K562 (cell line): ENCODE results near the gene PGAP2. TPM values are rescaled to one million over a fixed set of nuclear protein-coding genes. Genes with fewer than 3 reads are reported as not detected.

Experiments
- KAT8 ChIP-seq: fragments of 450-650 bp; IDR thresholded peaks from 2 replicates; pipeline ENCODE4 v1.6.1; 2016; ENCODE audit warnings: low read depth, mild to moderate bottlenecking
- SOX6 ChIP-seq: fragments of 450-650 bp; IDR thresholded peaks from 2 replicates; pipeline ENCODE4 v1.6.1; 2014; ENCODE audit warnings: mild to moderate bottlenecking
- STAG1 ChIP-seq: sonication (generic); formaldehyde crosslinking; IDR thresholded peaks from 2 replicates; pipeline ENCODE4 v1.5.0; 2020; ENCODE audit warnings: missing genetic modification reagents, borderline replicate concordance
- ZC3H8 ChIP-seq: fragments of 450-650 bp; IDR thresholded peaks from 2 replicates; pipeline ENCODE4 v1.6.1; 2017
- ZNF785 ChIP-seq: fragments of 250-450 bp; sonication (Bioruptor Pico); IDR thresholded peaks from 2 replicates; pipeline ENCODE4 v1.4.0; 2020; ENCODE audit warnings: mild to moderate bottlenecking
- polyA plus RNA-seq, 8 experiments: library from polyadenylated mRNA; depleted of rRNA in 4 of 8; stranded (reverse) in 5 of 8; unstranded in 3 of 8; fragments of >200 nt; fragmentation: Nextera tagmentation in 2 of 8; fragmentation: Illumina TruSeq in 1 of 8; extraction: Ambion mirVana in 2 of 8; extraction: Trizol in 1 of 8; gene quantifications; 2 replicates each; pipeline versions ENCODE4 v1.2.1 to v1.2.3, GENCODE V29; 2011 to 2014; ENCODE audit warnings: inconsistent platforms in 1 of 8, missing spikeins in 1 of 8
- total RNA-seq, 7 experiments: library from RNA; depleted of rRNA in 6 of 7; stranded (reverse); fragments of >200 nt in 6 of 7; fragmentation: Illumina TruSeq in 2 of 7; extraction: Trizol in 2 of 7; gene quantifications; 2 replicates each; pipeline versions ENCODE4 v1.2.1 to v1.2.3, GENCODE V29; 2011 to 2021; ENCODE audit warnings: low replicate concordance in 1 of 7
- TF ChIP-seq, protein P1 (sequence below), 2 experiments: fragments of 450-650 bp; formaldehyde crosslinking in 1 of 2; IDR thresholded peaks; 2 replicates each; pipeline versions ENCODE4 v1.4.0 to v1.6.1; 2014 to 2020; ENCODE audit warnings: mild to moderate bottlenecking in 2 of 2, borderline replicate concordance in 1 of 2, low read depth in 1 of 2
- TF ChIP-seq, protein P2 (sequence below): fragments of 450-650 bp; formaldehyde crosslinking; IDR thresholded peaks from 2 replicates; pipeline ENCODE4 v1.4.0; 2020; ENCODE audit warnings: mild to moderate bottlenecking, moderate library complexity
- TF ChIP-seq, protein P3 (sequence below): sonication (generic); formaldehyde crosslinking; IDR thresholded peaks from 2 replicates; pipeline ENCODE4 v1.8.1; 2022; ENCODE audit warnings: missing genetic modification reagents
- TF ChIP-seq, protein P4 (sequence below): fragments of 200-800 bp; sonication (Bioruptor generic); IDR thresholded peaks from 2 replicates; pipeline ENCODE4 v1.6.1; 2016; ENCODE audit warnings: missing genetic modification characterization, missing compliant biosample characterization

The PGAP2 gene
- total and polyA plus RNA-seq, 9 of the 15 experiments (the other 6 are each of a cell fraction or from before 2014, with no cell fraction given): 17.9 to 47.2 (median 33.7) TPM

DNA sequence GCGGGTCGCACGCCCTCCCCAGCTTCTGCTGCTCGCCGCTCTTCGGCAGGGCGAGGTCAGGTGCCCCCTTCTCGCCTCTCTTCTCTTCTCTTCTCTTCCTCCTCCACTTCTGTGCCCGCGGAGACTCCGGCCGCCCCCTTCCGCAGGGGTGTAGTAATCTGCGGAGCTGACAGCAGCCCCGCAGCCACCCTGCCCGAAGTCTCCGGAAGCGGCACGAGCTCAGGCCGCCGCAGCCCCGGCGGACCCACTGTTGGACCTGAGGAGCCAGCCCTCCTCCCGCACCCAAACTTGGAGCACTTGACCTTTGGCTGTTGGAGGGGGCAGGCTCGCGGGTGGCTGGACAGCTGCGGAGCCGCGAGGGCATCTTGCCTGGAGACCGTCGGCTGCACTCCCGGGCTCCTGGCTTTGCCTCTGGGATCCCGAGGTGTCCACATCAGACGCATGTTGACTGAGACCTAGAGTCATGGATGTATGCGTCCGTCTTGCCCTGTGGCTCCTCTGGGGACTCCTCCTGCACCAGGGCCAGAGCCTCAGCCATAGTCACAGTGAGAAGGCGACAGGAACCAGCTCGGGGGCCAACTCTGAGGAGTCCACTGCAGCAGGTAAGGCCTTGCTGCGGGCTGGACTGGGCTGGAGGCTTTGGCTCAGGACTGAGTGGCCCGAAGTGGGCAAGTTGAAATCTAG lies 47.6 kb downstream of the PGAP2 start (continued):
- TF ChIP-seq, protein P1, sequence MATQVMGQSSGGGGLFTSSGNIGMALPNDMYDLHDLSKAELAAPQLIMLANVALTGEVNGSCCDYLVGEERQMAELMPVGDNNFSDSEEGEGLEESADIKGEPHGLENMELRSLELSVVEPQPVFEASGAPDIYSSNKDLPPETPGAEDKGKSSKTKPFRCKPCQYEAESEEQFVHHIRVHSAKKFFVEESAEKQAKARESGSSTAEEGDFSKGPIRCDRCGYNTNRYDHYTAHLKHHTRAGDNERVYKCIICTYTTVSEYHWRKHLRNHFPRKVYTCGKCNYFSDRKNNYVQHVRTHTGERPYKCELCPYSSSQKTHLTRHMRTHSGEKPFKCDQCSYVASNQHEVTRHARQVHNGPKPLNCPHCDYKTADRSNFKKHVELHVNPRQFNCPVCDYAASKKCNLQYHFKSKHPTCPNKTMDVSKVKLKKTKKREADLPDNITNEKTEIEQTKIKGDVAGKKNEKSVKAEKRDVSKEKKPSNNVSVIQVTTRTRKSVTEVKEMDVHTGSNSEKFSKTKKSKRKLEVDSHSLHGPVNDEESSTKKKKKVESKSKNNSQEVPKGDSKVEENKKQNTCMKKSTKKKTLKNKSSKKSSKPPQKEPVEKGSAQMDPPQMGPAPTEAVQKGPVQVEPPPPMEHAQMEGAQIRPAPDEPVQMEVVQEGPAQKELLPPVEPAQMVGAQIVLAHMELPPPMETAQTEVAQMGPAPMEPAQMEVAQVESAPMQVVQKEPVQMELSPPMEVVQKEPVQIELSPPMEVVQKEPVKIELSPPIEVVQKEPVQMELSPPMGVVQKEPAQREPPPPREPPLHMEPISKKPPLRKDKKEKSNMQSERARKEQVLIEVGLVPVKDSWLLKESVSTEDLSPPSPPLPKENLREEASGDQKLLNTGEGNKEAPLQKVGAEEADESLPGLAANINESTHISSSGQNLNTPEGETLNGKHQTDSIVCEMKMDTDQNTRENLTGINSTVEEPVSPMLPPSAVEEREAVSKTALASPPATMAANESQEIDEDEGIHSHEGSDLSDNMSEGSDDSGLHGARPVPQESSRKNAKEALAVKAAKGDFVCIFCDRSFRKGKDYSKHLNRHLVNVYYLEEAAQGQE (IDR thresholded peaks at IDR 0.05; ENCODE audit: borderline replicate concordance): 0 out of 2 replicates have a peak, but pooled peaks have one; percentile 2
- TF ChIP-seq, protein P1 (CRISPR knock-in tag; IDR thresholded peaks at IDR 0.05; ENCODE audit: low read depth): no peak
- TF ChIP-seq ZNF785 (no peak), STAG1 (no peak), ZC3H8 (no peak), KAT8 (no peak), SOX6 (no peak)
- TF ChIP-seq, protein P2, sequence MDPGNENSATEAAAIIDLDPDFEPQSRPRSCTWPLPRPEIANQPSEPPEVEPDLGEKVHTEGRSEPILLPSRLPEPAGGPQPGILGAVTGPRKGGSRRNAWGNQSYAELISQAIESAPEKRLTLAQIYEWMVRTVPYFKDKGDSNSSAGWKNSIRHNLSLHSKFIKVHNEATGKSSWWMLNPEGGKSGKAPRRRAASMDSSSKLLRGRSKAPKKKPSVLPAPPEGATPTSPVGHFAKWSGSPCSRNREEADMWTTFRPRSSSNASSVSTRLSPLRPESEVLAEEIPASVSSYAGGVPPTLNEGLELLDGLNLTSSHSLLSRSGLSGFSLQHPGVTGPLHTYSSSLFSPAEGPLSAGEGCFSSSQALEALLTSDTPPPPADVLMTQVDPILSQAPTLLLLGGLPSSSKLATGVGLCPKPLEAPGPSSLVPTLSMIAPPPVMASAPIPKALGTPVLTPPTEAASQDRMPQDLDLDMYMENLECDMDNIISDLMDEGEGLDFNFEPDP: no peak
- TF ChIP-seq, protein P3, sequence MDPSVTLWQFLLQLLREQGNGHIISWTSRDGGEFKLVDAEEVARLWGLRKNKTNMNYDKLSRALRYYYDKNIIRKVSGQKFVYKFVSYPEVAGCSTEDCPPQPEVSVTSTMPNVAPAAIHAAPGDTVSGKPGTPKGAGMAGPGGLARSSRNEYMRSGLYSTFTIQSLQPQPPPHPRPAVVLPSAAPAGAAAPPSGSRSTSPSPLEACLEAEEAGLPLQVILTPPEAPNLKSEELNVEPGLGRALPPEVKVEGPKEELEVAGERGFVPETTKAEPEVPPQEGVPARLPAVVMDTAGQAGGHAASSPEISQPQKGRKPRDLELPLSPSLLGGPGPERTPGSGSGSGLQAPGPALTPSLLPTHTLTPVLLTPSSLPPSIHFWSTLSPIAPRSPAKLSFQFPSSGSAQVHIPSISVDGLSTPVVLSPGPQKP: no peak
- TF ChIP-seq, protein P4, sequence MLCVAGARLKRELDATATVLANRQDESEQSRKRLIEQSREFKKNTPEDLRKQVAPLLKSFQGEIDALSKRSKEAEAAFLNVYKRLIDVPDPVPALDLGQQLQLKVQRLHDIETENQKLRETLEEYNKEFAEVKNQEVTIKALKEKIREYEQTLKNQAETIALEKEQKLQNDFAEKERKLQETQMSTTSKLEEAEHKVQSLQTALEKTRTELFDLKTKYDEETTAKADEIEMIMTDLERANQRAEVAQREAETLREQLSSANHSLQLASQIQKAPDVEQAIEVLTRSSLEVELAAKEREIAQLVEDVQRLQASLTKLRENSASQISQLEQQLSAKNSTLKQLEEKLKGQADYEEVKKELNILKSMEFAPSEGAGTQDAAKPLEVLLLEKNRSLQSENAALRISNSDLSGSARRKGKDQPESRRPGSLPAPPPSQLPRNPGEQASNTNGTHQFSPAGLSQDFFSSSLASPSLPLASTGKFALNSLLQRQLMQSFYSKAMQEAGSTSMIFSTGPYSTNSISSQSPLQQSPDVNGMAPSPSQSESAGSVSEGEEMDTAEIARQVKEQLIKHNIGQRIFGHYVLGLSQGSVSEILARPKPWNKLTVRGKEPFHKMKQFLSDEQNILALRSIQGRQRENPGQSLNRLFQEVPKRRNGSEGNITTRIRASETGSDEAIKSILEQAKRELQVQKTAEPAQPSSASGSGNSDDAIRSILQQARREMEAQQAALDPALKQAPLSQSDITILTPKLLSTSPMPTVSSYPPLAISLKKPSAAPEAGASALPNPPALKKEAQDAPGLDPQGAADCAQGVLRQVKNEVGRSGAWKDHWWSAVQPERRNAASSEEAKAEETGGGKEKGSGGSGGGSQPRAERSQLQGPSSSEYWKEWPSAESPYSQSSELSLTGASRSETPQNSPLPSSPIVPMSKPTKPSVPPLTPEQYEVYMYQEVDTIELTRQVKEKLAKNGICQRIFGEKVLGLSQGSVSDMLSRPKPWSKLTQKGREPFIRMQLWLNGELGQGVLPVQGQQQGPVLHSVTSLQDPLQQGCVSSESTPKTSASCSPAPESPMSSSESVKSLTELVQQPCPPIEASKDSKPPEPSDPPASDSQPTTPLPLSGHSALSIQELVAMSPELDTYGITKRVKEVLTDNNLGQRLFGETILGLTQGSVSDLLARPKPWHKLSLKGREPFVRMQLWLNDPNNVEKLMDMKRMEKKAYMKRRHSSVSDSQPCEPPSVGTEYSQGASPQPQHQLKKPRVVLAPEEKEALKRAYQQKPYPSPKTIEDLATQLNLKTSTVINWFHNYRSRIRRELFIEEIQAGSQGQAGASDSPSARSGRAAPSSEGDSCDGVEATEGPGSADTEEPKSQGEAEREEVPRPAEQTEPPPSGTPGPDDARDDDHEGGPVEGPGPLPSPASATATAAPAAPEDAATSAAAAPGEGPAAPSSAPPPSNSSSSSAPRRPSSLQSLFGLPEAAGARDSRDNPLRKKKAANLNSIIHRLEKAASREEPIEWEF: no peak
